Kidney tubule cell (primary cell): ENCODE results near the gene FH.

Experiments used
- DNase-seq: peaks from one replicate; pipeline ENCODE4 v3.0.0-alpha.2; 2018; ENCODE audit warnings: low spot score

FH gene

GRCh38 chr1:241459186-241459802 is 60.3 kb downstream of the FH start:
- DNase-seq = no peak

GRCh38 chr1:241457421-241457820 is 62.1 kb downstream of the FH start:
- no peak for DNase-seq

GRCh38 chr1:241456743-241457142 is 62.8 kb downstream of the FH start:
- DNase-seq = no peak

GRCh38 chr1:241453732-241454131 is 65.8 kb downstream of the FH start:
- no peak for DNase-seq

GRCh38 chr1:241451956-241452355 is 67.6 kb downstream of the FH start:
- no peak for DNase-seq
